Measurements from ENCODE around the gene ATP6AP1.

DNA sequence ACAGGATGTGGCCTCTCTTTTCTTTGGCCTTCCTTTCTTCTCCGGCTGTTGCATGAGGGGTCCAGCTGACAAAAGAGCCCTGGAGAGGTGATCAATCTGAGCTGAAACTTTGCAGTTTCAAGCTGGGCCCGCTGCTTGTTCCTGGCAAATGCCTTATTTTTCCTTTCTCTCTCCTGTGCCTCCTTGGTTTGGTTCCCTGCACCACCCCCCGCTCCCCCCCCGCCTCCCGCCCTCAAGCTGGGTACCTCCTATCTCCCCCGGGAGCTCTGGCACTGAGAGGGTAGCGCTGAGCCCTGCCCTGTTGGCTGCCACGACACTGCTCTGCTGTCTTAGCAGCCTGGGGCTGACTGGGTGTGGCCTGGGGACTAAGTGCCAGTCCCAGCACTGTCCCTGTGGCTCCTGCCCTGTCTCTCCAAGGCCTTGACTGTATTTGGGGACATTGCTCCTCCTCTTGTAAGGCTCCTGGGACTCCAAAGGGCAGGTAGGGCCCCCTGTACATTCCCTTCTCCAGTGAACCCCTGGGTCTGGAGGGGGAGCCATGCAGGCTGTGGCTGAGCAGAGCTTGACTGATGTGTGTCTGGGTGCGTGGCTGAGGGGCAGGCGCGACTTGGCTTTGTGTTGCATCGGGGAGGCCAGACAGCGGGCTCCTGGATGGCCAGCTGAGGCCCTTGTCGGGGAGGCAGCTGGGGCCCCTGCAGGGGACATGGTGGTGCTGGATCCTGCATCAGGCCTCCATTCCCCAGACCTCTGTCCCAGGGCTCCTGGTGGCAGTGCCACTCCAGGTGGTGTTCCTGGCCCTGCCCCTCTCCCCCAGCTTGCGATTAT lies 30.7 kb downstream of the ATP6AP1 start:
- TF ChIP-seq, protein P1, sequence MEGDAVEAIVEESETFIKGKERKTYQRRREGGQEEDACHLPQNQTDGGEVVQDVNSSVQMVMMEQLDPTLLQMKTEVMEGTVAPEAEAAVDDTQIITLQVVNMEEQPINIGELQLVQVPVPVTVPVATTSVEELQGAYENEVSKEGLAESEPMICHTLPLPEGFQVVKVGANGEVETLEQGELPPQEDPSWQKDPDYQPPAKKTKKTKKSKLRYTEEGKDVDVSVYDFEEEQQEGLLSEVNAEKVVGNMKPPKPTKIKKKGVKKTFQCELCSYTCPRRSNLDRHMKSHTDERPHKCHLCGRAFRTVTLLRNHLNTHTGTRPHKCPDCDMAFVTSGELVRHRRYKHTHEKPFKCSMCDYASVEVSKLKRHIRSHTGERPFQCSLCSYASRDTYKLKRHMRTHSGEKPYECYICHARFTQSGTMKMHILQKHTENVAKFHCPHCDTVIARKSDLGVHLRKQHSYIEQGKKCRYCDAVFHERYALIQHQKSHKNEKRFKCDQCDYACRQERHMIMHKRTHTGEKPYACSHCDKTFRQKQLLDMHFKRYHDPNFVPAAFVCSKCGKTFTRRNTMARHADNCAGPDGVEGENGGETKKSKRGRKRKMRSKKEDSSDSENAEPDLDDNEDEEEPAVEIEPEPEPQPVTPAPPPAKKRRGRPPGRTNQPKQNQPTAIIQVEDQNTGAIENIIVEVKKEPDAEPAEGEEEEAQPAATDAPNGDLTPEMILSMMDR (IDR thresholded peaks at IDR 0.05), result no peak
- no peak for TF ChIP-seq POLR2A (IDR thresholded peaks at IDR 0.05)
- TF ChIP-seq POLR2AphosphoS5 (IDR thresholded peaks at IDR 0.05; ENCODE audit: insufficient read depth in 1 of 2, low read depth in 1 of 2), result no peak
